ENCODE data around the gene BMPR1A.
"Not testable (repeated sequence)": the region's sequence is repeated elsewhere in the genome, so short reads cannot be mapped to it uniquely, and the experiment has no call there.

The BMPR1A gene

DNA sequence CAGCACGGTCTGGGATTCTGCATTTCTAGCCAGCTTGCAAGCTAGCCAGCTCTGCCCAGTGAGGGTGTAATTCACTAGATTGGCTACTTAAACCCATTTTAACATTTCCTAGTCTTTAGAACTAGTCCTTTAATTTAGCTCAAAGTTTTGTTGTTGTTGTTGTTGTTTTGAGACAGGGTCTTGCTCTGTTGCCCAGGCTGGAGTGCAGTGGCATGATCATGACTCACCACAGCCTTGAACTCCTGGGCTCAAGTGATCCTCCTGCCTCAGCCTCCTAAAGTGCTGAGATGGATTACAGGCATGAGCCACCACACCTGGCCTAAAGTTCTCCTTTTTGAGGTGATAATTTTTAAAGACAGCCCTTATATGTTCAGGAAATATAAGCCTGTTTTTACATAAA lies 94.1 kb downstream of the BMPR1A start:
- no peak for DNase-seq (ENCODE audit: low read depth)
- TF ChIP-seq, protein P1, sequence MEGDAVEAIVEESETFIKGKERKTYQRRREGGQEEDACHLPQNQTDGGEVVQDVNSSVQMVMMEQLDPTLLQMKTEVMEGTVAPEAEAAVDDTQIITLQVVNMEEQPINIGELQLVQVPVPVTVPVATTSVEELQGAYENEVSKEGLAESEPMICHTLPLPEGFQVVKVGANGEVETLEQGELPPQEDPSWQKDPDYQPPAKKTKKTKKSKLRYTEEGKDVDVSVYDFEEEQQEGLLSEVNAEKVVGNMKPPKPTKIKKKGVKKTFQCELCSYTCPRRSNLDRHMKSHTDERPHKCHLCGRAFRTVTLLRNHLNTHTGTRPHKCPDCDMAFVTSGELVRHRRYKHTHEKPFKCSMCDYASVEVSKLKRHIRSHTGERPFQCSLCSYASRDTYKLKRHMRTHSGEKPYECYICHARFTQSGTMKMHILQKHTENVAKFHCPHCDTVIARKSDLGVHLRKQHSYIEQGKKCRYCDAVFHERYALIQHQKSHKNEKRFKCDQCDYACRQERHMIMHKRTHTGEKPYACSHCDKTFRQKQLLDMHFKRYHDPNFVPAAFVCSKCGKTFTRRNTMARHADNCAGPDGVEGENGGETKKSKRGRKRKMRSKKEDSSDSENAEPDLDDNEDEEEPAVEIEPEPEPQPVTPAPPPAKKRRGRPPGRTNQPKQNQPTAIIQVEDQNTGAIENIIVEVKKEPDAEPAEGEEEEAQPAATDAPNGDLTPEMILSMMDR (IDR thresholded peaks at IDR 0.05; ENCODE audit: low read depth, low read length, missing control alignments), result no peak
- no peak overlapping the region for H3K4me3 ChIP-seq (ENCODE audit: low read depth, low read length)

DNA sequence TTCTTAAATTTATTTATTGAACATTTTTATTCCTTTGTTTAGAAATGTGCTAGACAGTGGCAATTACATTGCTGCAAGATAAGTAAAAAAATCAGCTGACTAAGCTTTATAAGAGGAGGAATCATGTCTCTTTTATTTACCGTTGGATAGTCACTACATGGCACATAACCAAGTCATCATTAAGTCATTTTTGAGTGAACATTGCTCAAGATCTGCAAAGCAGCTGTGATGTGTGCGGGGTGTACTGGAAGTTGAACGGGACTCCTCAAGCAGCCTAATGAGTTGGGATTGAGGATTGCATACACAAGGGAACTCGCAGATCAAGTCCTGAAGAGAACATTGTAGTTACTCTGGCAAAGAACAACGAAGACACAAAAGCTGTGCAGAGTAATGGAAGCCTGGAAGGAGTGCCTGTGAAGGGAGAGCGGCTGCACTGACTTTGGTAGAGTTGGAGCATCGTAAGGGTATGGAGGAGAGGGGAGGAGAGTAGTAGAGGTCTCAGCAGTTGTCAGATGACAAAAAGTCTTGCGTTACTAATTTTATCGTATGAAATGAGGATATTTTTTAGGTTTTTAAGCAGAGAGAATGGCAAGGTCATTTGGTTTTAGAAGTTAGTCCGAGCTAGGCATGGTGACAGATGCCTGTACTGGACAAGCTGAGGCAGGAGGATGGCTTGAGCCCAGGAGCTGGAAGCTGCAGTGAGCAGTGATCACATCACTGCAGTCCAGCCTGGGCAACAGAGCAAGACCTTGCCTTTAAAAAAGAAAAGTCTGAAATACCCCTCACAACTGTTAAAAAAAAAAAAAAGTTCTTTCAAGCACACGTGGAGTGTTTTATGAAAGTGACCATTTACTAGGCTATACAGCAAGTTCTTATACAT lies 95.1 kb downstream of the BMPR1A start:
- no peak for DNase-seq (ENCODE audit: low read depth)
- H3K4me3 ChIP-seq (ENCODE audit: low read depth, low read length), result no peak overlapping the region
- TF ChIP-seq, protein P1 (IDR thresholded peaks at IDR 0.05; ENCODE audit: low read depth, low read length, missing control alignments), result no peak

DNA sequence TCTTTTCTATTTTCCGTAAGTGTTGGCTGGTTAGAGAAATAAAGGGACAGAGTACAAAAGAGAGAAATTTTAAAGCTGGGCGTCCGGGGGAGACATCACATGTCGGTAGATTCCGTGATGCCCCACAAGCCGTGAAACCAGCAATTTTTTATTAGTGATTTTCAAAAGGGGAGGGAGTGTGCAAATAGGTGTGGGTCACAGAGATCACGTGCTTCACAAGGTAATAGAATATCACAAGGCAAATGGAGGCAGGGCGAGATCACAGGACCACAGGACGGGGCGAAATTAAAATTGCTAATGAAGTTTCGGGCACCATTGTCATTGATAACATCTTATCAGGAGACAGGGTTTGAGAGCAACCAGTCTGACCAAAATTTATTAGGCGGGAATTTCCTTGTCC lies 97.2 kb downstream of the BMPR1A start:
- DNase-seq (ENCODE audit: low read depth); H3K4me3 ChIP-seq (ENCODE audit: low read depth, low read length): not testable (repeated sequence)

DNA sequence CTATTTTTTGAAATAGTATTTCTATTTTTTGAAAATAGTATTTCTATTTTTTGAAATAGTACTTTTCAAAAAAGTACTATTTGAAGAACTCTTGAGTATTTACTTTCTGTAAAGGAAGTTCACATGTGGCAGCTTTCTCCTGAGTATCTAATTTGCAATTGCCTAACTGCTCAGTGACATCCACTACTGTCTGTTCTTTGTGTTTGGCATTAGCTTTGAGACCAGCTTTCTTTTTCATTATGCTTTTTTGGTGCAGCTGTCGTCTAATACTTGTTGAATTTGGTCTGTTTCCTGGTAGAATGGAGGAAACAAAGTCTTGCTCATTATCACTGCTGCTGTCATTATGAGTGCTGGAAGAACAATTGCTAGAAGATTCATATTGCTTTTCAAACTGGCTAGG lies 99.1 kb downstream of the BMPR1A start:
- no peak overlapping the region for H3K4me3 ChIP-seq (ENCODE audit: low read depth, low read length)
- TF ChIP-seq, protein P1 (IDR thresholded peaks at IDR 0.05; ENCODE audit: low read depth, low read length, missing control alignments), result no peak
- no peak for DNase-seq (ENCODE audit: low read depth)

DNA sequence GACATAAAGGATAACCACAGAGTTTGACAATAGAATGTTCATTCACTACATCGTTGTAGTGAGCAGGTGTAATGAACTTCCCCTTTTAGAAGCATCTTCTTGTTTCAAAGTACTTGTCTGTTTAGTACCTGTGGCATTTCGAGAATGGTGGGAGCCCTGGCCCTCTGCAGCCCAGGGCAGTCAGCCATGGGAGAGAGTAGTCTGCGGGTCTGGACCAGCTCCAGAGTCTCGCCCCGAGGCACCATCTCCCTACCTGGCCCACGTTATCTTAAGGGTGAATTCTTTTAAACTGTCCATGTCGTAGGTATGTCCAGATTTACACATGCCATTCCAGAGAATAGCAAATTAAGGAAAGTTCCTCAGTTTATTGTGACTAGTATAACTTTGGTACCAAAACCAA lies 99.7 kb downstream of the BMPR1A start:
- TF ChIP-seq, protein P1 (IDR thresholded peaks at IDR 0.05; ENCODE audit: low read depth, low read length, missing control alignments), result no peak
- no peak overlapping the region for H3K4me3 ChIP-seq (ENCODE audit: low read depth, low read length)
- no peak for DNase-seq (ENCODE audit: low read depth)

DNA sequence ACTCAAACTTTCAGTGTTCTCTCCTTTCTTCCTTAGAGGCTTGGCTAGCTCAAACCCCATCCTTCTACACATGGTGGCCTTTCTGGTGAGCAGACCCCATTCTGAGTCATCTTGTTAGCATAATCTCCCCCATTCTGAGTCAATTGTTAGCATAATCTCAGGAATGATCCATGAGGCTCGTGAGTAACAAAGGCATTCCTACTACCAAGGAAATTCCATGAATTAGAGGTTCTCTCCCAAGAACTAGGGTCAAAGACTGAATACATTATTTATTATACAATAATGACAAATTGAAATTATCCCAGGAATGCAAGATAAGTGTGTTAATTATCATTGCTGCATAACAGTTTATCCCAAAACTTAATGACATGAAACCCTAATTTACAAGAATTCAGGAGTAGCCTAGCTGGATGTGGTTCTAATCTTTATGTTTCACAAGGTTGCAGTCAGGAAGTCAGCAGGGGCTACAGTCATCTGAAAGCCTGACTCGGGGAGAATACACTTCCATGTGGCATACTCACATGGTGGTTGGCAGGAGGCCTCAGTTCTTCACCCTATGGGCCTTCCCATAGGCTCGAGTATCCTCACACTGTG lies 100.8 kb downstream of the BMPR1A start:
- no peak overlapping the region for H3K4me3 ChIP-seq (ENCODE audit: low read depth, low read length)
- TF ChIP-seq, protein P1 (IDR thresholded peaks at IDR 0.05; ENCODE audit: low read depth, low read length, missing control alignments), result no peak
- no peak for DNase-seq (ENCODE audit: low read depth)

DNA sequence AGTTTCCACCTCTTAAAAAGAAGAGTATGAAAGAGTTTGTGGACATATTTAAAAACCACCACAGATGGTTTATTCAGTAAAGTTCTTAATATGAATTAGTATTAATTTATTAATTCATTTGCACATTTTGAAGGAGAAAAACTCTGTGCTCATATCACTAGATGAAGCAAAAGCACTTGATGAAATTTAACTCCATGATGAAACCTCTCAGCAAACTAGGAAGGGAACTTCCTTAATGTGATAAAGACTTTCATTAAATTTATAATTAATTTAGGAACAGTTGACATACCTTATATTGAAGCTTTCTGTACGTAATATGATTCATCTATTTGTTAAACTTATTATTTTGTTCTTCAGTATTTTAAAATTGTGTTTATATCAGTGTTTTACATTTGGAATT lies 101.6 kb downstream of the BMPR1A start:
- TF ChIP-seq, protein P1 (IDR thresholded peaks at IDR 0.05; ENCODE audit: low read depth, low read length, missing control alignments), result no peak
- no peak overlapping the region for H3K4me3 ChIP-seq (ENCODE audit: low read depth, low read length)
- no peak for DNase-seq (ENCODE audit: low read depth)

All from GM12864 (cell line).